NCI-H2107 (cell line): ENCODE measurements around the gene EEF1AKMT4.

Source experiments
- DNase-seq: peaks from one replicate; lab custom pipeline; 2025; lab: John Stamatoyannopoulos, UW

Gene EEF1AKMT4

DNA sequence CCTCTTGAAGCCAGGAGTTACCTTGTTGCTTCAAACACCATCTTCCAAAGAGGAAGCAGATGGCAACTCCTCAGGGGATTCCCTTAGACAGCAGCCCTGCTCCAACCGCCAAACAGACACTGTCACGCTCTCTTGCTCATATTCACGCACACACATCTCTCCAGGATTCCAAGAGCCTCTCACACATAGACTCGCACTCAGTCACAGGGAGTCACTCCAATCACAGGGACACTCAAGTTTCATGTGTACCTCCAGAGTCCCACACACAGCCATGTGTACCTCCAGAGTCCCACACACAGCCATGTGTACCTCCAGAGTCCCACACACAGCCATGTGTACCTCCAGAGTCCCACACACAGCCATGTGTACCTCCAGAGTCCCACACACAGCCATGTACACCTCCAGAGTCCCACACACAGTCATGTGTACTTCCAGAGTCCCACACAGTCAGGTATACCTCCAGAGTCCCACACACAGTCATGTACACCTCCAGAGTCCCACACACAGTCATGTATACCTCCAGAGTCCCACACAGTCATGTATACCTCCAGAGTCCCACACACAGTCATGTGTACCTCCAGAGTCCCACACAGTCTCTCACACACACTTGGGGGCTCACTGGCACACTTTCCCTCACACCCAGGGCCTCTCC is 14.0 kb upstream of the EEF1AKMT4 start:
- DNase-seq: no peak

DNA sequence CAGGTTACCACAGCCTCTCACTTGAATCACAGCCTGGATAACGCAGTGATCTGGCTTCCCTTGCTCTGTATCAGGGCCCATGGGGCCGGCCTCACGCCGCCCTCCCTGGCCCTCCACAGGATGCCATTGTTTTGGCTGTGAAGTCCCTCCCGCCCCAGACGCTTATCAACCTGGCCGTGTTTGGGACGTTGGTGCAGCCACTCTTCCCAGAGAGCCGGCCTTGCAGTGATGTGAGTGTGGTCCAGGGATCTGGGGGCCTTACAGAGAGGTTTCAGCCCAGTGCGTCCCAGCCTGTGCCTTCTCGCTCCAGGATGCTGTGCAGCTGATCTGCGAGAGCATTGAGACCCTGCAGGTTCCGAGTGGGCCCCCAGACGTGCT is 13.4 kb upstream of the EEF1AKMT4 start:
- no peak for DNase-seq

DNA sequence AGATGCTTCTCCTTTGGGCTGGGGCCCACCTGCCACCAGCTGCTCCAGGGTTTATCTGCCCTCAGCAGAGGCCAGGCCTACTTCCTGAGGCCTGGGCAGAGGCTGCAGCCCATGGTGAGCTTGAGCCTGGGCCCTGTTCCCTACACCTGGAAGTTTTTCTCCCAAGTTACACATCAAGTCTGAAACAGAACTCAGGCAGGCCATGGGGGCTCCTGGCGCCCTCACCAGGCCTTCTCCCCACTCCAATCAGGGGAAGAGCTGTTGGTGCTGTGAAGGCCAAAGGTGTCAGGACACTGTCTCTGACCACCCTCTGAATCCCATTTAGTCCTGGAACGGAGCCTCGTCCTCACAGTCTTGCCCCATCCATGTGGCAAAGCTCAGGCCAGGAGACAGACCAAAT is 12.8 kb upstream of the EEF1AKMT4 start:
- DNase-seq: no peak

DNA sequence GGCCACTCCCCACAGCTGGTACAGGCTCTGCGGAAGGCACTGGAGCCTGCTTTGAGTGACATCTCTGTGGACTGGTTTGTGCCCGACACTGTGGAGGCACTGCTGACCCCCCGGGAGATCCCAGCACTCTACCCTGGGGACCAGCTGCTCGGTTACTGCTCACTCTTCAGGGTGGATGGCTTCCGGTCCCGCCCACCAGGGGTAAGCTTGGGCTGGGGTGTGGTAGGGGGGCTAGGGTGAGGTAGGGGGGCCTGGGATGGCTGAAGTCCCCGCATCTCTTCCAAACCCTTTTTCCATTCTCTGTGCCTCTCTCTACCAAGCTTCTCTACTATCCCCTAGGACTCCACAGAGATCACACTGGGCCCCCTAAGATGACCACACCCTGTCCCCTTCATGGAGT is 12.3 kb upstream of the EEF1AKMT4 start:
- no peak for DNase-seq

DNA sequence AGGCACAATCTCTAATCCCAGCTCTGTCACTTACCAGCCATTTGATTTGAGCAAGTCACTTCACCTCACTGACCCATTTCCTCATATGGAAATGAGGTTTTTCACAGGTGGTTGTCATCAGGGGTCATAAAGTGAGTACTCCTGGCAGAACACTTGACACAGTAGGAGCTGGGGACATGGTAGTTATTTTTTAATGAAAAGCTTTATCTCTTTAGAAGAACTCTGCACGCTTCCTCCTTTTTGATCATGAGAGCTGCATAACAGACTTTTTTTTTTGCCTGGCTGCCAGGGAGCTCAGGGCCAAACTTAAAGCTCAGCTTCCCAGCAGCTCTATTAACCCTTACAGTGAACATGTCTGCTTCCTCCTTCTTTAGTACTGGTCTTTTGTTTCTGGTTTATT is 11.7 kb upstream of the EEF1AKMT4 start:
- DNase-seq: no peak

DNA sequence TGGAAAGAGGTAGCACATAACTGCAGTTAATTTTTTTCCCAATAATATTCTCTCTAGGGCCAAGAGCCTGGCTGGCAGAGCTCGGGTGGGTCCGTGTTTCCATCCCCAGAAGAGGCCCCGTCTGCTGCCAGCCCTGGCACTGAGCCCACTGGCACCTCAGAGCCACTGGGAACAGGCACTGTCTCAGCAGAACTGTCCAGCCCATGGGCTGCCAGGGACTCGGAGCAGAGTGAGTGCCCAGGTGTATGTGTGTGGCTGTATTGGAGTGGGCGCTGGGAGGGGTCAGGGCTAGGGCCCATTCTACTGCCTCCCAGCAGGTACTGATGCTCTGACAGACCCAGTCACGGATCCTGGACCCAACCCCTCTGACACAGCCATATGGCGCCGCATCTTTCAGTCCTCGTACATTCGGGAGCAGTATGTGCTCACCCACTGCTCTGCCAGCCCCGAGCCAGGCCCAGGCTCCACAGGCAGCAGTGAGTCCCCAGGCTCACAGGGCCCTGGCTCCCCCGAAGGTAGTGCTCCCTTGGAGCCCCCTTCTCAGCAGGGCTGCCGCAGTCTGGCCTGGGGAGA is 11.1 kb upstream of the EEF1AKMT4 start:
- no peak for DNase-seq

DNA sequence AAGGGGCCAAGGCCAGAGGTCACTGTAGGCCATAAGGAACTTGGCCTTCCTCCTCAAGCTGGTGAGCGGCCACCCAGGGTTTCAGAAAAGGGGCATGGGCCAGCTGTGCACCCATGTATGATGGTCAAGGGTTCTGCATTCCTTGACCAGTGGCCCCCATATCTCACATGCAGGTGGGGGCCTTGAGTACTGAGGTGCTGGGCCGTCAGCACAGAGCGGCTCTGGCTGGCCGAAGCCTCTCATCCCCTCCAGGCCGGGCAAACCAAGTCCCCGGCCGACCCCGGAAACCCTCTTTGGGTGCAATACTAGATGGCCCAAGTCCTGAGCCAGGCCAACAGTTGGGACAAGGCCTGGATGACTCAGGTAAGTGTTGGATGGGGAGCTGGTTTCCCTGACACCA is 10.3 kb upstream of the EEF1AKMT4 start:
- no peak for DNase-seq

DNA sequence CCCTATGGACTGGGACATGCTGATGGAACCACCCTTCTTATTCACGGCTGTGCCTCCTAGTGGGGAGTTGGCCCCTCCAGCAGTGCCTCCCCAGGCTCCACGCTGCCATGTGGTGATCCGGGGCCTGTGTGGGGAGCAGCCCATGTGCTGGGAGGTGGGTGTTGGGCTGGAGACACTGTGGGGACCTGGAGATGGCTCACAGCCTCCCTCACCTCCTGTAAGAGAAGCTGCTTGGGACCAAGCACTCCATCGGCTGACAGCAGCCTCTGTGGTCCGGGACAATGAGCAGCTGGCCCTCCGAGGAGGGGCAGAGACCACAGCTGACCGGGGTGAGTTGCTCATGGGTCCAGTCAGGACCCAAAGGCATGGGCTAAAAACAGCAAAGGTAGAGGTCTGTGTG is 9.8 kb upstream of the EEF1AKMT4 start:
- no peak for DNase-seq

DNA sequence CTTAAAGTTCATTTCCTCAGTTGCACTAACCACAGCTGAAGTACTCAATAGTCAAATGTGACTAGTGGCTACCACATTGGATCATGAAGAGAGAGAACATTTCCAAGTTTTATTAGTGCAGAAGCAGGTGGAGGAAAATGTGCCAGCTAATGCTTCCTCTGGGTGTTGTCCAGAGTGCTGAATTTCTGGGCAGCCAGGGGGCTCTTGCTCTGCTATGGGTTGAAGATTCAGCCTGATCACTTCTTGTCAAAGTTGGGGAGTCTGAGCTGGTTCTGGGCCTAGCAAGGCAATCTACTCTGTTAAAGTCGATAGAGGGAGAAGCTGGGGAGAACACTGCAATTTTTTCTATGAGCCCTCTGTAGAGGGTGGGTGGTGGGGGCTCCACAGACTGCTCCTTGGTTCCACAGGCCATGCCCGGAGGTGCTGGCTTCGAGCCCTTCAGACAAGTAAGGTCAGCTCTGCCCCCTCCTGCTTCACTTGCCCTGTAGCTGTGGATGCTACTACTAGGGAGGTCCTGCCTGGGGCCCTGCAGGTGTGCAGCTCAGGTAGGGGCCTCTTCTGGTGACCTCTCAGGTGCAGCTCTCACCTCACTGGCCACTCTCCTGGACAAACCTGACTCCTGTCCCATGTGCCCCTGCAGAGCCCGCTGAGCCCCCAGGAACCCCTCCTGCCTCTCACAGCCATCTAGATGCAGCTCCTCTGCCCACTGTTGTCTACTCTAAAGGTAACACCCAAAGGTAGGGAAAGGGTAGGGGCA is 8.9 kb upstream of the EEF1AKMT4 start:
- DNase-seq: no peak

DNA sequence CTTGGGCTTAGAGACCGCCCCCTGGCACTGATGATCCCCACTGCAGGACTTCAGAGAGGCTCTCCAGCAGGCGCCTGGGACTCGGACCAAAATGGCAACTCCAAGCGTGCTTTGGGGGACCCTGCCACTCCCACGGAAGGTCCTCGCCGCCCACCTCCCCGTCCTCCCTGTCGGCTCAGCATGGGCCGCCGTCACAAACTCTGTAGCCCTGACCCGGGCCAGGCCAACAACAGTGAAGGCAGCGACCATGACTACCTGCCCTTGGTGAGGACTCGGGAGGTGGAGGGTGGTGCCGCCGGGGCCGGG is 8.4 kb upstream of the EEF1AKMT4 start:
- DNase-seq: no peak

DNA sequence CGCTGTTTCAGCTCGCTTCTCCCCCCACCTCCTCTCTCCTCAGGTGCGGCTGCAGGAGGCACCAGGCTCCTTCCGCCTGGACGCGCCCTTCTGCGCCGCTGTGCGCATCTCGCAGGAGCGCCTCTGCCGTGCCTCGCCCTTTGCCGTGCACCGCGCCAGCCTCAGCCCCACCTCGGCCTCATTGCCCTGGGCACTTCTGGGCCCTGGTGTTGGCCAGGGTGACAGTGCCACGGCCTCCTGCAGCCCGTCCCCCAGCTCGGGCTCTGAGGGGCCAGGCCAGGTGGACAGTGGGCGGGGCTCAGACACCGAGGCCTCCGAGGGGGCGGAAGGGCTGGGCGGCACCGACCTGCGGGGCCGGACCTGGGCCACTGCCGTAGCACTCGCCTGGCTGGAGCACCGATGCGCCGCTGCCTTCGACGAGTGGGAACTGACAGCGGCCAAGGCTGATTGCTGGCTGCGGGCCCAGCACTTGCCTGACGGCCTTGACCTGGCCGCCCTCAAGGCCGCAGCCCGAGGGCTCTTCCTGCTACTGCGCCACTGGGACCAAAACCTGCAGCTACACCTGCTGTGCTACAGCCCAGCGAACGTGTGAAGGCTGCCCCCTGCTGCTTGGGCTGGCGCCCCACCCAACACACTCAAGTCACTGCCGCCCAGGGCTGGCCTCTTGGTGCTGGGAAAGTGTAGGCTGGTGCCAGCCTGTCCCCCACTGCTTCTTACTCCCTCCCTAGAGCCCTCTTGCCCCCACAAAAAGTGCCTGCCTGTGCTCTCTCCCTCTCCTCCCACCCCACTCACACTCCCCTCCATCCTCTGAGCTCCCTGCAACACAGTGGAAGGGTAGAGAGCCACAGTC is 7.8 kb upstream of the EEF1AKMT4 start:
- no peak for DNase-seq

DNA sequence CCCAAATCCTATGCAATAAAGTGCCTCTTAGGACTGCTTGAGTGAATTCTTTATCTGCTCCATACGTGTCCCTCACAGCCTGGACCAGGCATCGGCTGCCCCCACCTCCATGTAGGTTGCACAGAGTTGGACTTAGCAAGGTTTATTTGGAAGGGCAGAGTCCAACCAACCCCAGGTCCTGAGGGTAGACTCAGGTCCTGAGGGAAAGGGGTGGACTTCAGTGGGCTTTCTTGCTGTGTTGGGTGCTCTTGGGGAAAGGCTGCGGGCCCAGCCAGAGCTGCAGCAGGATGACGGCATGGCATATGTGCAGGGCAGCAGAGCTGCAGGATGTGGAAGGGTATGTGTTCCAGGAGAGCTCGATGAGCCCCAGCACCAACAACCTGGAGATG is 7.2 kb upstream of the EEF1AKMT4 start:
- no peak for DNase-seq

DNA sequence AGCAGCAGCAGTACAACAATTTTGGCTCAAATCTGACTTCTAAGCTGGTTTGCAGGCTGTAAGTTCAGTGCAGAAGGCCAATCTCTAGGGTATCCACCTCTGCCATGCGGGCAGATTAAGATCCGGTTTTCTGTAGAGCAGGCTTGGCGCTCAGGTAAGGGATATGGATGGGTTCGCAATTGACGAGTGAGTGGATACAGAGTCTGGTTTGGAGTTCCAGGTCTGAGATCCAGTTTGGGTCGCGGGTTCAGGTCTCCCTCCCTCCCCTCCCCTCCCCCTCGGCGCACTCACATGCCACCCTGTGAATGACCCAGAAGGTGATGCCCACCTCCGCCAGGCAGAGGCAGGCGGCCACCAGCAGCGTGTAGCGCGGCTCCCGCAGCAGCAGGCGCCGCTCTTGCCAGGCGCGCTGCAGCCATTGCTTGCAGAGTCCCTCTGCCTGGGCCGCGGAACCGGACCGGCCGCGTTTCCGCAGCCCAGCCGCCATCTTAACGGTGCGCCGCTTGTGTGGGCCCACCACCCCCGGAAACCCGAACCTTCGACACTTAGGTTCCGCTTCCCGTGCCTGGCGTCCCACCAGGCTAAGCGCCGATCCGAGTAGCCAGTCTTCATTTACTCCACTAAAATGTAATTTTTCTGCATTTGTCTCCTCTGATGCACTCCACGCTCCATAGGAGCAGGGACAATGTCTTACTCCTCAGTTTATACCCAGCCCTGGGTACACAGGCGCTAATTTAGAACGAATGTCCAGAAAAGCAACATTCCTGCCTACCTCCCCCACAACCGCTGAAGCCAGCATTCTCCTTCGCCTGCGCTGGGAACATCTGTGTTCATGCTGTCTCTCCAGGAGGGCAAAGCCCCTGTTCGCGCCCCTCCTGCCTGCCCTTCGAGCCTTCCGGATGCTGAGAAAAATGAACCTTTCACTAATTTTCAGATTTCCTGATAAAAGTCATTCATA is 739 bp upstream of the EEF1AKMT4 start, which contains the start of gene ALG3:
Gene ALG3, minus strand, starts transcription at position 509 of the 958 bp plus-strand sequence. Its CDS starts 22 bp downstream, at position 487.
- DNase-seq: peak; percentile 97

DNA sequence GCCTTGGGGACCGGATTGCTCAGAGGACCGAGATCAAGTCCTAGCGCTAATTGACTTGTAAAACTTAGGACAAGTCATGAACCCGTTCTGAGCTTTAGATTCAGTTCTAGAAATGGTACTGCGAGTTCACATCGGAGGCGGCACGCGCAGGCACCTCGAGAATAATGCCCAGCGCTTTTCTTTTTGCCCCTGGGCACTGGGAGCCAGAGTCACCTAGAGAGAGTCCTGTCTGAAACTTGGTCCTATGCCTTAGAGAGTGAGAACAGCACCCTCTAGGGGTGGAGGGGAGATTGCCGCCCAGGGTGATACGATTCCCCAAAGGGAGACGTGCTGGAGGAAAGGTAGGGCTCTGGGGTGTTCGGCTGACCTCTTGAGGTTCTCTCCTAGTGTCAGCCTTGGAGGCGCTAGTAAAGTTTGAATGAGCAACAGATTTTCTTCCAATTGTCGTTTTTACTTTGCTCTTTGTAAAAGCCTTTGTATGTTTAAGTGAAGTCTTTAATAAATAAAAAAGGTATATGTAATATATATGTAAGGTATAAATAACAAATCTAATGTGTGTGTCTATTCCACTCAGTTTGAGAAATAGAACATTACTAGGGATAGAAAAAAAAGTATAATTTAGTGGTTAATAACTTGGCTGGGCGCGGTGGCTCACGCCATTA is 826 bp downstream of the EEF1AKMT4 start:
- peak; percentile 98 for DNase-seq

DNA sequence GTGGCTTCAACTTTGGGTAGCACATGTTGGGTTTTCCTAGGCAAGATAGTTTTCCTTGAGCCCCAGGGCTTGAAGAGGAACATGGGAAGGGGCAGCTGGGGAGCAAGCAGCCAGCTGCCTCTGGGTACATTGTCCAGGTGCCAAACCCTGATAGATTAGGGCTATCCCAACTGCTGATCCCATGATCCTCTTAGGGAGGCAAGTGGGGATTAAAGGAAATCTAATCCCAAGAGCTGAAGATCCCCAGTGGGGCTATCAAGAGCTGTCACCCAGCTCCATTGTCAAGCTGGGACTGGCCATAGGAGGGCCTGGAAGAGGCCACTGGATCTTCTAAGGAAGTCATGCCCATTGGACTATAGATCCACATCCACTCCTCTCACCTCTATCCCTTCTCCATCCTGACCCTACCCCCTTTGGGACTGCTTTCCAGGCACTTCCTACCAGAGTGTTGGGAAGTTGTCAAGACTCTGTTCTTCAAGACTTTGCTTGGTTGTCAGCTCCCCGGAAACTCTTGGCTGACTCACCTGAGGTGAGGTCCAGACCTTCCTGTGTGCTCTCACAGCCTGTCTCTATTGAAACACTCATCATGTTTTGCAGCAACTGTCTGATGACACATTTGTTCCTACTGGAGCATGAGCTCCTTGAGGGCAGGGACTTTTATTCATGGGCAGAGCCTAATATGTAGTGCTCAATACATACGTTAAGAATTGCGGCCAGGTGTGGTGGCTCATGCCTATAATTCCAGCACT is 6.0 kb downstream of the EEF1AKMT4 start:
- no peak for DNase-seq

DNA sequence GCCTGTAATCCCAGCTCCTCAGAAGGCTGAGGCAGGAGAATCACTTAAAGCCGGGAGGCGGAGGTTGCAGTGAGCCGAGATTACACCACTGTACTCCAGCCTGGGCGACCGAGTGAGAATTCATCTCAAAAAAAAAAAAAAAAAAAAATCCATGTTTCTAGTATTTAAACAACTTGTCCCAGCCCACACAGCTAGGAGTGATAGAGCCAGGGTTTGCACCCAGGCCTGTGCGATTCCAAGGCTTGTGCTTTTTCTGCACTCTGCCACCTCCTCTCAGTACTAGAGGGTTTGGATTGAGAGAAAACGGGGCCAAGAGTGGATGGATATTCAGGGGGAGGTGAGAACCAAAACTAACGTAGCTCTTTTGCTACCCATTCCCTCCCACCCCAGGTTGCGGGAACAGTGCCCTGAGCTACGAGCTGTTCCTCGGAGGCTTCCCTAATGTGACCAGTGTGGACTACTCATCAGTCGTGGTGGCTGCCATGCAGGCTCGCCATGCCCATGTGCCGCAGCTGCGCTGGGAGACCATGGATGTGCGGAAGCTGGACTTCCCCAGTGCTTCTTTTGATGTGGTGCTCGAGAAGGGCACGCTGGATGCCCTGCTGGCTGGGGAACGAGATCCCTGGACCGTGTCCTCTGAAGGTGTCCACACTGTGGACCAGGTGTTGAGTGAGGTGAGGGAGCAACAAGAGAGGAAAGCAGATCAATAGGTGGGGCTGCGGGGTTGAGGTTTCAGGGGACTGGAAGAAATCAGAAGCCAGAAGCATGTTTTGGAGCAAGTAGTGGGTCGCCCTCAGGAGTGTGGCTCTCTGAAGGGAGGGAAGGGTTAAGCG is 7.8 kb downstream of the EEF1AKMT4 start:
- DNase-seq: no peak

DNA sequence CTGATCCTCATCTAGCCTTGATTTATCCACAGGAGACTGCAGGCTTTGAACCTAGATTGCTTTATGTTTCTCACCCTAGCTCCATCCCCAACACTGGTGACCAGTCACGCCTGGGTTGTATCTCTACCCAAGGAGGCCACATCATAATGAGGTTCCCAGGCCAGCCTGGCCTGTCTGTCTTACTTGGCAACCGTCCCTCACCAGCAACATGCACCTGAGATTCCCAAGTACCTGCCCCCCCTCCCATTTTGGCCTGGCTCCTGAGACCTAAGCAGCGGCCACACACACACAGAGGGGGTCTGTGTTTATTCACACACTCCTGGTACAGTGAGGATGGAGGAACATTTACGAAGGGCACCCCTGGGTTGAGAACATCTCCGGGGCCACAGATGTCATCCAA is 9.5 kb downstream of the EEF1AKMT4 start:
- DNase-seq: no peak

DNA sequence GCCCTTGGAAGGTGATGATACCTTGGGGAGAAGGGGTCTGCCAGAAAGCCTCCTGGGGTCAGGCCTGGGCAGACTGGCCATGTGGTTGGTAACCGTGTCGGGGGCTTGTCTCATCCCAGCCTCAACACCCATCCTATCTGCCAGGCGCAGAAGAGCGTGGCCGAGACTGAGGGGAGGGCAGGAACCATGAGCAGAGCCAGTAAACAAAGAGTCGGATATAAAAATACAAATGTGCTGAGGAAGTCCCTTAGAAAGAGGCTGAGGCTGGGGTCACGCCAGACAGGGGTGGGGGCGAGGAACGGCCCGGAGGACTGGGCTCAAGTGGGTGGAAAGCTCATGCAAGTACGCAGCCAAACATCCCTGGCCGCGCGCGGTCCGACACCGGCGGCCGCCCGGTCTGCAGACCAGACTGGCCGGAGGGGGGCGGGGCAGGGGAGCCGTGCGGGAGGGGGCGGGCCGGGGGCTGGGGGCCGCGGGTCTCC is 10.0 kb downstream of the EEF1AKMT4 start:
- no peak for DNase-seq
